TTC549 (cell line): ENCODE measurements around the gene MIPOL1.
"Not testable (repeated sequence)": the region's sequence is repeated elsewhere in the genome, so short reads cannot be mapped to it uniquely, and the experiment has no call there.

ENCODE experiments used
- FAIRE-seq: peaks from 2 replicates; lab custom pipeline; 2012; peaks lifted over from hg19 to GRCh38; lab: Jason Lieb, UNC

MIPOL1 gene

GRCh38 chr14:37546621-37547447 lies 349.1 kb downstream of the MIPOL1 start:
- FAIRE-seq = no peak

- no peak for FAIRE-seq
These were observed 352.8 kb downstream of the MIPOL1 start for GRCh38 chr14:37550511-37550910.

GRCh38 chr14:37551119-37551518 lies 353.4 kb downstream of the MIPOL1 start:
- FAIRE-seq = no peak

- no peak for FAIRE-seq
These were observed 356.3 kb downstream of the MIPOL1 start for GRCh38 chr14:37553935-37554550.

GRCh38 chr14:37555596-37555995 lies 357.9 kb downstream of the MIPOL1 start:
- not testable (repeated sequence) for FAIRE-seq

- FAIRE-seq = no peak
These were observed 361.0 kb downstream of the MIPOL1 start for GRCh38 chr14:37558740-37559139.

GRCh38 chr14:37559386-37559785 lies 361.6 kb downstream of the MIPOL1 start:
- FAIRE-seq = no peak

- no peak for FAIRE-seq
These were observed 365.5 kb downstream of the MIPOL1 start for GRCh38 chr14:37563189-37563588.

GRCh38 chr14:37565550-37565949 lies 367.8 kb downstream of the MIPOL1 start:
- no peak for FAIRE-seq

GRCh38 chr14:37566811-37567371 lies 369.2 kb downstream of the MIPOL1 start:
- FAIRE-seq = no peak

GRCh38 chr14:37569729-37570128 lies 372.0 kb downstream of the MIPOL1 start:
- FAIRE-seq = no peak

GRCh38 chr14:37571391-37571790 lies 373.7 kb downstream of the MIPOL1 start:
- FAIRE-seq = no peak

- FAIRE-seq = no peak
These were observed 375.6 kb downstream of the MIPOL1 start for GRCh38 chr14:37573356-37573755.

GRCh38 chr14:37579274-37579673 lies 381.5 kb downstream of the MIPOL1 start:
- no peak for FAIRE-seq

GRCh38 chr14:37580146-37580545 lies 382.4 kb downstream of the MIPOL1 start:
- no peak for FAIRE-seq

- FAIRE-seq = no peak
These were observed 385.8 kb downstream of the MIPOL1 start for GRCh38 chr14:37583358-37584210.

GRCh38 chr14:37584211-37585100 lies 386.7 kb downstream of the MIPOL1 start:
- no peak for FAIRE-seq

- FAIRE-seq = no peak
These were observed 387.4 kb downstream of the MIPOL1 start for GRCh38 chr14:37585101-37585511.

GRCh38 chr14:37585971-37586796 lies 388.4 kb downstream of the MIPOL1 start:
- no peak for FAIRE-seq

- no peak for FAIRE-seq
These were observed 389.0 kb downstream of the MIPOL1 start for GRCh38 chr14:37586797-37587130.
